A549 (cell line): ENCODE results near the gene CST4. TPM values are rescaled to one million over a fixed set of nuclear protein-coding genes. Genes with fewer than 3 reads are reported as not detected.

Experiments
- ATAC-seq, 2 experiments: fragments of 200-7000 bp in 1 of 2; fragments of >200 bp in 1 of 2; cut with Nextera tagmentation in 1 of 2; cut with Tn5 transposase in 1 of 2; 3 replicates each; pipeline versions ENCODE4 v1.8.0 to v1.9.1; 2018 to 2020; ENCODE audit warnings: mild to moderate bottlenecking in 1 of 2, moderate library complexity in 1 of 2
- CTCF ChIA-PET: fragments of 300-600 bp; sonication (Branson Sonifier 250); formaldehyde crosslinking; extraction: SDS; loops from one replicate; lab custom pipeline; 2021; ENCODE audit warnings: antibody characterized with exemption, inconsistent platforms; lab: Yijun Ruan, JAX
- POLR2A ChIA-PET: fragments of 350-600 bp; formaldehyde crosslinking; extraction: SDS; loops from one replicate; lab custom pipeline; 2021; ENCODE audit warnings: antibody characterized with exemption, inconsistent platforms; lab: Yijun Ruan, JAX
- DNase-seq, 2 experiments: peaks; one replicate each; pipeline versions ENCODE4 v3.0.0 to v3.0.0-alpha.2; 2011 to 2016; ENCODE audit warnings: low read depth in 1 of 2, low spot score in 1 of 2
- FAIRE-seq: peaks from 2 replicates; lab custom pipeline; 2011; peaks lifted over from hg19 to GRCh38; lab: Jason Lieb, UNC
- H3K27ac ChIP-seq, 2 experiments: fragments of >200 bp; sonication (Bioruptor Twin); formaldehyde crosslinking; 3 replicates each; pipeline ENCODE4 v1.5.1; 2016 to 2017
- H3K4me1 ChIP-seq: fragments of >200 bp; sonication (Bioruptor Twin); formaldehyde crosslinking; 3 replicates; pipeline ENCODE4 v1.6.1; 2016
- H3K4me2 ChIP-seq: fragments of >200 bp; sonication (Bioruptor Twin); formaldehyde crosslinking; 3 replicates; pipeline ENCODE4 v1.6.1; 2016
- H3K4me3 ChIP-seq: fragments of >200 bp; sonication (Bioruptor Twin); formaldehyde crosslinking; 3 replicates; pipeline ENCODE4 v1.5.1; 2016
- H3K9me3 ChIP-seq: fragments of >200 bp; sonication (Bioruptor Twin); formaldehyde crosslinking; 3 replicates; pipeline ENCODE4 v1.6.1; 2016
- ATOH8 ChIP-seq: fragments of 250-450 bp; sonication (Bioruptor Pico); IDR thresholded peaks from 2 replicates; pipeline ENCODE4 v1.5.0; 2020; ENCODE audit warnings: low read depth, mild to moderate bottlenecking, moderate library complexity
- BCL3 ChIP-seq: fragments of >200 bp; sonication (Bioruptor Twin); formaldehyde crosslinking; IDR thresholded peaks from 3 replicates; pipeline ENCODE4 v1.6.1; 2016
- BHLHE40 ChIP-seq: IDR thresholded peaks from 2 replicates; pipeline ENCODE4 v1.6.1; 2012; ENCODE audit warnings: low read depth, low read length, inconsistent platforms
- CBX2 ChIP-seq: fragments of 200-600 bp; sonication (generic); IDR thresholded peaks from 2 replicates; pipeline ENCODE4 v1.6.1; 2016; ENCODE audit warnings: low read depth, mild to moderate bottlenecking, borderline replicate concordance
- CBX8 ChIP-seq: fragments of 200-600 bp; sonication (generic); IDR thresholded peaks from 2 replicates; pipeline ENCODE4 v1.6.1; 2016
- CEBPB ChIP-seq, 2 experiments: fragments of >200 bp in 1 of 2; sonication (Bioruptor Twin) in 1 of 2; formaldehyde crosslinking in 1 of 2; IDR thresholded peaks; 2 replicates each; pipeline ENCODE4 v1.6.1; 2012 to 2016
- CHD2 ChIP-seq: fragments of 150-350 bp; IDR thresholded peaks from 2 replicates; pipeline ENCODE4 v1.6.1; 2014; ENCODE audit warnings: low read length; ENCODE audit not compliant: partially characterized antibody
- E2F6 ChIP-seq: IDR thresholded peaks from 2 replicates; pipeline ENCODE4 v1.6.1; 2012; ENCODE audit warnings: low read depth, borderline replicate concordance
- FOSL2 ChIP-seq, 2 experiments: fragments of 450-650 bp in 1 of 2; fragments of >200 bp in 1 of 2; sonication (Bioruptor Twin) in 1 of 2; formaldehyde crosslinking; IDR thresholded peaks; 2 replicates each; pipeline versions ENCODE4 v1.5.0 to v1.6.1; 2016 to 2020; ENCODE audit warnings: mild to moderate bottlenecking in 1 of 2, moderate library complexity in 1 of 2
- FOXS1 ChIP-seq: fragments of 250-450 bp; sonication (Bioruptor Pico); IDR thresholded peaks from 2 replicates; pipeline ENCODE4 v1.5.0; 2020; ENCODE audit warnings: mild to moderate bottlenecking, moderate library complexity
- GATA3 ChIP-seq: IDR thresholded peaks from 2 replicates; pipeline ENCODE4 v1.6.1; 2012; ENCODE audit warnings: borderline replicate concordance
- HDAC2 ChIP-seq: fragments of 200-600 bp; sonication (generic); IDR thresholded peaks from 2 replicates; pipeline ENCODE4 v1.6.1; 2016
- HMGXB4 ChIP-seq: fragments of 250-450 bp; sonication (Bioruptor Pico); IDR thresholded peaks from 2 replicates; pipeline ENCODE4 v1.5.0; 2021; ENCODE audit warnings: mild to moderate bottlenecking, moderate library complexity, borderline replicate concordance
- HOXB5 ChIP-seq: fragments of 250-450 bp; sonication (Bioruptor Pico); IDR thresholded peaks from 2 replicates; pipeline ENCODE4 v1.5.0; 2020; ENCODE audit warnings: mild to moderate bottlenecking, moderate library complexity
- JUN ChIP-seq, 2 experiments: fragments of >200 bp; sonication (Bioruptor Twin); formaldehyde crosslinking; IDR thresholded peaks; 2 replicates in 1 of 2; 3 replicates in 1 of 2; pipeline ENCODE4 v1.6.1; 2016 to 2017
- JUNB ChIP-seq: fragments of >200 bp; sonication (Bioruptor Twin); formaldehyde crosslinking; IDR thresholded peaks from 2 replicates; pipeline ENCODE4 v1.6.1; 2016
- MAX ChIP-seq: IDR thresholded peaks from 2 replicates; pipeline ENCODE4 v1.6.1; 2012
- MYC ChIP-seq: IDR thresholded peaks from 2 replicates; pipeline ENCODE4 v1.6.1; 2012; ENCODE audit warnings: mild to moderate bottlenecking, inconsistent platforms, low read length, improper control_type of control experiment, borderline replicate concordance
- NPAS2 ChIP-seq: fragments of 250-450 bp; sonication (Bioruptor Pico); IDR thresholded peaks from 2 replicates; pipeline ENCODE4 v1.8.0; 2022; ENCODE audit warnings: mild to moderate bottlenecking, moderate library complexity, borderline replicate concordance
- PBX3 ChIP-seq: IDR thresholded peaks from 2 replicates; pipeline ENCODE4 v1.6.1; 2012
- PHF8 ChIP-seq: fragments of 200-600 bp; sonication (generic); IDR thresholded peaks from 2 replicates; pipeline ENCODE4 v1.6.1; 2016; ENCODE audit warnings: low read depth, mild to moderate bottlenecking, antibody characterized with exemption, moderate library complexity, borderline replicate concordance
- POLR2A ChIP-seq: IDR thresholded peaks from 2 replicates; pipeline ENCODE4 v1.6.1; 2012; ENCODE audit warnings: mild to moderate bottlenecking, low read length
- RAD21 ChIP-seq, 2 experiments: fragments of >200 bp in 1 of 2; sonication (Bioruptor Twin) in 1 of 2; formaldehyde crosslinking in 1 of 2; IDR thresholded peaks in 1 of 2; conservative IDR thresholded peaks in 1 of 2; 2 replicates in 1 of 2; 3 replicates in 1 of 2; pipeline ENCODE4 v1.6.1; 2012 to 2018; ENCODE audit warnings: inconsistent platforms in 1 of 2
- RARB ChIP-seq: fragments of 250-450 bp; sonication (Bioruptor Pico); IDR thresholded peaks from 2 replicates; pipeline ENCODE4 v1.8.0; 2021; ENCODE audit warnings: mild to moderate bottlenecking, moderate library complexity
- RCOR1 ChIP-seq: fragments of 150-350 bp; IDR thresholded peaks from 2 replicates; pipeline ENCODE4 v1.6.1; 2014; ENCODE audit warnings: antibody characterized with exemption, low read length, low read depth
- SREBF2 ChIP-seq: fragments of 450-650 bp; IDR thresholded peaks from 2 replicates; pipeline ENCODE4 v1.6.1; 2014; ENCODE audit warnings: mild to moderate bottlenecking, moderate library complexity
- ZFP36 ChIP-seq: fragments of 450-650 bp; IDR thresholded peaks from 2 replicates; pipeline ENCODE4 v1.6.1; 2014; ENCODE audit warnings: borderline replicate concordance; ENCODE audit not compliant: partially characterized antibody
- ZNF302 ChIP-seq: fragments of 250-450 bp; sonication (Bioruptor Pico); IDR thresholded peaks from 2 replicates; pipeline ENCODE4 v1.9.0; 2021; ENCODE audit warnings: inconsistent platforms, mild to moderate bottlenecking, moderate library complexity
- WGBS: methylation state at CpG from one replicate; pipeline ENCODE4 v1.1.6; 2017; ENCODE audit errors: missing lambda C conversion rate; 5-methylcytosine and 5-hydroxymethylcytosine counted together
- polyA plus RNA-seq, 4 experiments: library from polyadenylated mRNA; depleted of rRNA in 3 of 4; stranded (reverse); fragments of >200 nt; fragmentation: RNase III in 1 of 4; extraction: RNeasy Plus Mini Kit Qiagen cat#74134 plus additional on column Dnase treatment in 1 of 4; gene quantifications; 2 replicates in 3 of 4; 3 replicates in 1 of 4; pipeline ENCODE4 v1.2.3, GENCODE V29; 2011 to 2017

CST4 gene
- polyA plus RNA-seq, 2 of the 4 experiments (the other 2 are of a cell fraction) = not detected

GRCh38 chr20:23638309-23638708 lies 50.5 kb downstream of the CST4 start:
- WGBS = 46% methylated on average over 7 of the region's 9 CpGs
- no peaks in the 10 kb centered on the region for H3K9me3 ChIP-seq
- ATAC-seq = no peak
- peaks cover 15% of the 10 kb centered on the region for H3K4me1 ChIP-seq
- ChIA-PET POLR2A (interaction anchor here (0.6 to 2.0 kb wide), 7 partner anchors 9 to 277 kb away, joined by 3 to 19 read pairs (median 3); partner anchors contain the start of gene GZF1), CTCF (interaction anchor here (1.0 kb wide), 2 partner anchors 11 to 196 kb away, joined by 3 read pairs; no protein-coding TSS in a partner anchor)
- H3K4me3 ChIP-seq = peak overlapping the region; percentile 95; the same call in 2 of the 3 replicates
- H3K4me2 ChIP-seq = peak overlapping the region; percentile 90
- H3K27ac ChIP-seq = peak overlapping the region; percentile 94 to 99
- TF ChIP-seq ZNF302 (CRISPR knock-in tag) (no peak), ATOH8 (CRISPR knock-in tag) (no peak), PHF8 (no peak), CHD2 (no peak), FOXS1 (CRISPR knock-in tag) (no peak), RAD21 (conservative IDR thresholded peaks at IDR 0.05 in 1 of 2, IDR thresholded peaks at IDR 0.05 in 1 of 2) (no peak), RARB (no peak), RCOR1 (no peak), NPAS2 (CRISPR knock-in tag) (no peak), BHLHE40 (no peak), HDAC2 (no peak), HOXB5 (CRISPR knock-in tag) (no peak), HMGXB4 (CRISPR knock-in tag) (no peak), CBX8 (no peak), JUNB (no peak), ZFP36 (no peak)
- TF ChIP-seq, all 56 proteins: peak for 0
- no peak for FAIRE-seq
- no peak for DNase-seq

- peak within 1 kb of the TSS; percentile 94 to 99 for H3K27ac ChIP-seq
- TF ChIP-seq GATA3 (0 out of 2 replicates have a peak, but pooled peaks have one; percentile 13), CEBPB (IDR thresholded peaks at IDR 0.05) (no peak), E2F6 (0 out of 2 replicates have a peak, but pooled peaks have one; percentile 61), CBX8 (no peak), POLR2A (peak; percentile 99), SREBF2 (no peak), PBX3 (0 out of 2 replicates have a peak, but pooled peaks have one; percentile 11), BCL3 (peak; percentile 98), JUN (IDR thresholded peaks at IDR 0.05) (peak; percentile 87 to 97), FOSL2 (IDR thresholded peaks at IDR 0.05) (no peak), FOSL2 (CRISPR knock-in tag; IDR thresholded peaks at IDR 0.05) (no peak), PHF8 (peak; percentile 99), MAX (peak; percentile 73; the same call in 1 of the 2 replicates), CBX2 (no peak), MYC (peak; percentile 30; the same call in 1 of the 2 replicates)
- CTCF ChIA-PET = interaction anchor here (1.0 to 1.3 kb wide), 3 partner anchors 17 to 196 kb away, joined by 4 to 10 read pairs (median 5); no protein-coding TSS in a partner anchor
- POLR2A ChIA-PET = interaction anchor here (0.6 to 2.0 kb wide), 8 partner anchors 8 to 276 kb away, joined by 3 to 19 read pairs (median 3); partner anchors contain the start of gene GZF1
- no peaks in the 10 kb centered on the region for H3K9me3 ChIP-seq
- H3K4me3 ChIP-seq = peak within 1 kb of the TSS; percentile 95
- H3K4me2 ChIP-seq = peak within 1 kb of the TSS; percentile 90
- FAIRE-seq (no peak), DNase-seq (peak; percentile 91 to 97), ATAC-seq (peak; percentile 85 to 93)
- peaks cover 15% of the 10 kb centered on the region for H3K4me1 ChIP-seq
- under 1% methylated on average over 48 of the region's 92 CpGs for WGBS
Observed at GRCh38 chr20:23637282-23638221, 51.3 kb downstream of the CST4 start, which contains the start of gene CST3. Gene CST3 (minus strand): TSS chr20:23637955. CDS start chr20:23637862, 93 bp downstream.
